DMS53 treated with DMSO at 0.1 percent for 48 hours (cell line): ENCODE data around the gene FAM9B.

Experiments used
- DNase-seq: peaks from one replicate; lab custom pipeline; 2025; ENCODE audit not compliant: unreplicated experiment; lab: John Stamatoyannopoulos, UW

FAM9B gene

GRCh38 chrX:8981723-8982122, 52.2 kb downstream of the FAM9B start:
- DNase-seq = peak; percentile 0

- no peak for DNase-seq
Observed at GRCh38 chrX:8980756-8981155, 53.2 kb downstream of the FAM9B start.
